IMR-90 (cell line): ENCODE measurements around the gene HTN1.

Experiments
- CHD1 ChIP-seq: IDR thresholded peaks from 2 replicates; pipeline ENCODE4 v1.6.1; 2012; ENCODE audit warnings: low read depth, low read length, improper control_type of control experiment
- FOS ChIP-seq: fragments of 150-350 bp; IDR thresholded peaks from 2 replicates; pipeline ENCODE4 v1.6.1; 2016; ENCODE audit warnings: low read depth, low read length
- MAFK ChIP-seq: IDR thresholded peaks from 2 replicates; pipeline ENCODE4 v1.6.1; 2012; ENCODE audit warnings: low read depth, low read length, improper control_type of control experiment
- MAZ ChIP-seq: IDR thresholded peaks from 2 replicates; pipeline ENCODE4 v1.6.1; 2012; ENCODE audit warnings: low read depth, mild to moderate bottlenecking, low read length, improper control_type of control experiment, moderate library complexity, borderline replicate concordance
- NFE2L2 ChIP-seq: fragments of 150-350 bp; IDR thresholded peaks from 2 replicates; pipeline ENCODE4 v1.6.1; 2016; ENCODE audit warnings: low read depth, mild to moderate bottlenecking, low read length
- POLR2A ChIP-seq: IDR thresholded peaks from 2 replicates; pipeline ENCODE4 v1.6.1; 2012; ENCODE audit warnings: mild to moderate bottlenecking, low read depth, low read length
- RFX5 ChIP-seq: IDR thresholded peaks from 2 replicates; pipeline ENCODE4 v1.8.0; 2012; ENCODE audit warnings: low read depth, mild to moderate bottlenecking, low read length, moderate library complexity
- TF ChIP-seq, protein P1 (sequence below): conservative IDR thresholded peaks from 2 replicates; pipeline ENCODE4 v1.5.1; 2012; ENCODE audit warnings: mild to moderate bottlenecking, low read depth, low read length, improper control_type of control experiment
- TF ChIP-seq, protein P2 (sequence below): fragments of 150-350 bp; IDR thresholded peaks from 2 replicates; pipeline ENCODE4 v1.6.1; 2017; ENCODE audit warnings: mild to moderate bottlenecking, antibody characterized with exemption, low read length, low read depth

DNA sequence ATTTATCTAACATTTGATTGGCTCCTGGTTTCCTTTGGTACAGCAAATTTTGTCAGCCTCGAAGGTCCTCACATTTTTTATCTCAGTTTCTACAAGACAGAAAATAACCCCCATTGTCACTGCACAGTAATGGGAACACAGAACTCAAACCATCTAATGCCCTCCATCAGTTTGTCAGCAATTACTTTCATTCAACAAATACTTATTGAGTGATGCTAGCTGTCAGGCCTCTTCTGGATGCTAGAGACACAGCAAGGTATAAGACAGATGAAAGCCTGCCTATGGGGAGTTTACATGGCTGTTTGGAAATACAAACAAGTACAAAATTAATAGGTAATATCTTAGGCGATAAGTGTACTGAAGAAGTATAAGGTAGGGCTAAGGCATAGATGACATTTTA lies 27.0 kb upstream of the HTN1 start:
- no peak for TF ChIP-seq FOS
- TF ChIP-seq, protein P1, sequence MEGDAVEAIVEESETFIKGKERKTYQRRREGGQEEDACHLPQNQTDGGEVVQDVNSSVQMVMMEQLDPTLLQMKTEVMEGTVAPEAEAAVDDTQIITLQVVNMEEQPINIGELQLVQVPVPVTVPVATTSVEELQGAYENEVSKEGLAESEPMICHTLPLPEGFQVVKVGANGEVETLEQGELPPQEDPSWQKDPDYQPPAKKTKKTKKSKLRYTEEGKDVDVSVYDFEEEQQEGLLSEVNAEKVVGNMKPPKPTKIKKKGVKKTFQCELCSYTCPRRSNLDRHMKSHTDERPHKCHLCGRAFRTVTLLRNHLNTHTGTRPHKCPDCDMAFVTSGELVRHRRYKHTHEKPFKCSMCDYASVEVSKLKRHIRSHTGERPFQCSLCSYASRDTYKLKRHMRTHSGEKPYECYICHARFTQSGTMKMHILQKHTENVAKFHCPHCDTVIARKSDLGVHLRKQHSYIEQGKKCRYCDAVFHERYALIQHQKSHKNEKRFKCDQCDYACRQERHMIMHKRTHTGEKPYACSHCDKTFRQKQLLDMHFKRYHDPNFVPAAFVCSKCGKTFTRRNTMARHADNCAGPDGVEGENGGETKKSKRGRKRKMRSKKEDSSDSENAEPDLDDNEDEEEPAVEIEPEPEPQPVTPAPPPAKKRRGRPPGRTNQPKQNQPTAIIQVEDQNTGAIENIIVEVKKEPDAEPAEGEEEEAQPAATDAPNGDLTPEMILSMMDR, result no peak
- TF ChIP-seq CHD1, result no peak
- TF ChIP-seq MAZ, result no peak
- TF ChIP-seq NFE2L2, result no peak
- TF ChIP-seq, protein P2, sequence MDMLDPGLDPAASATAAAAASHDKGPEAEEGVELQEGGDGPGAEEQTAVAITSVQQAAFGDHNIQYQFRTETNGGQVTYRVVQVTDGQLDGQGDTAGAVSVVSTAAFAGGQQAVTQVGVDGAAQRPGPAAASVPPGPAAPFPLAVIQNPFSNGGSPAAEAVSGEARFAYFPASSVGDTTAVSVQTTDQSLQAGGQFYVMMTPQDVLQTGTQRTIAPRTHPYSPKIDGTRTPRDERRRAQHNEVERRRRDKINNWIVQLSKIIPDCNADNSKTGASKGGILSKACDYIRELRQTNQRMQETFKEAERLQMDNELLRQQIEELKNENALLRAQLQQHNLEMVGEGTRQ, result no peak
- TF ChIP-seq MAFK, result no peak
- no peak for TF ChIP-seq RFX5
- no peak for TF ChIP-seq POLR2A
